Colonic mucosa (tissue), 4 donors: ENCODE measurements around the gene CACNA2D1. TPM values are rescaled to one million over a fixed set of nuclear protein-coding genes. Genes with fewer than 3 reads are reported as not detected.

ENCODE experiments used
- DNase-seq: peaks from one replicate; pipeline ENCODE4 v3.0.0-alpha.2; 2020
- H3K27ac ChIP-seq: fragments of 200-600 bp; one replicate; pipeline ENCODE4 v1.8.0; 2021
- H3K27me3 ChIP-seq: fragments of 200-600 bp; one replicate; pipeline ENCODE4 v1.8.0; 2021
- H3K36me3 ChIP-seq: fragments of 200-600 bp; one replicate; pipeline ENCODE4 v1.8.0; 2021
- H3K4me1 ChIP-seq: fragments of 200-600 bp; one replicate; pipeline ENCODE4 v1.8.0; 2021; ENCODE audit warnings: mild to moderate bottlenecking
- H3K4me3 ChIP-seq: fragments of 200-600 bp; one replicate; pipeline ENCODE4 v1.8.0; 2021
- H3K9ac ChIP-seq, 2 donors: one replicate each; pipeline ENCODE4 v1.7.0; 2013; ENCODE audit warnings: control low read depth in 2 of 2, low read depth in 2 of 2, low read length in 2 of 2
- H3K9me3 ChIP-seq: fragments of 200-600 bp; one replicate; pipeline ENCODE4 v1.8.0; 2021
- CTCF ChIP-seq: fragments of 200-600 bp; IDR thresholded peaks from one replicate; pipeline ENCODE4 v1.8.0; 2022; ENCODE audit warnings: antibody characterized with exemption, mild to moderate bottlenecking
- intact Hi-C: fragments of 100-400 bp; cut with DNase I; formaldehyde crosslinking; loops from one replicate; pipeline ENCODE4 v1.14.1; 2022
- total RNA-seq, 2 donors: library from RNA; stranded (reverse); fragmentation: NEBNext Ultra II Directional in 1 of 2; extraction: Animal tissue kit (Norgen Biotek cat#: 25700) in 1 of 2; gene quantifications; one replicate each; pipeline ENCODE4 v1.2.1, GENCODE V29; 2021
- donor health status: healthy.
- donor health status: DM: no; HTN: no; CAD: no.
- donor health status: DM: no; HTN: no; CAD: no.

The CACNA2D1 gene
- total RNA-seq, 2 donors from 2014 or later = 1.4 to 9.3 TPM

DNA sequence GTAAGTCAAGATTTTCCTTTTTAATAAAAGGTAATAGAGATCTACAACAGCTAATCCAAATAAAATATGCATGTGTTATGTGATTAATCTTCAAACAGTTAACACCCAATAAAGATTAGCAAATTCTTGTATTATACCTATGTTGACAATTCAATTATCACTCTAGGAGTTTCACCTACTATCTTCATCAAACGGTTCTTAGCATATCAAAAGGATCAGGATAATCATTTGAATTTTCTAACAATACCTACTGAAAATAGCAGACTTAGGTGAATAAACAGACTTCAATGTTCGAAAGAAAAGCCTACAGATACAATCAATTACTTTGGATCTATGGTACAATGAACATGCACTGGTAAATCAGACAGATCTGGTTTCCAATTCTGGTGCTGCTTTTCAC is 268.3 kb downstream of the CACNA2D1 start:
- no peak for DNase-seq
- no peak for TF ChIP-seq CTCF
- Histone ChIP-seq H3K9ac (no peak overlapping the region), H3K9me3 (no peaks in the 10 kb centered on the region), H3K4me3 (no peak overlapping the region), H3K4me1 (no peaks in the 10 kb centered on the region), H3K27me3 (no peaks in the 10 kb centered on the region), H3K27ac (no peak overlapping the region), H3K36me3 (no peaks in the 10 kb centered on the region)
- intact Hi-C loops = no loop called here

- TF ChIP-seq CTCF = no peak
- H3K4me3 ChIP-seq = no peak overlapping the region
- H3K4me1 ChIP-seq = no peaks in the 10 kb centered on the region
- H3K27me3 ChIP-seq = no peaks in the 10 kb centered on the region
- H3K36me3 ChIP-seq = no peaks in the 10 kb centered on the region
- no peaks in the 10 kb centered on the region for H3K9me3 ChIP-seq
- H3K9ac ChIP-seq = no peak overlapping the region
- DNase-seq = no peak
- H3K27ac ChIP-seq = no peak overlapping the region
- intact Hi-C loops = no loop called here
Measured at GRCh38 chr7:82173400-82174021, 270.1 kb downstream of the CACNA2D1 start.

GRCh38 chr7:82172881-82173280 is 270.7 kb downstream of the CACNA2D1 start:
- no peak for TF ChIP-seq CTCF
- intact Hi-C loops = no loop called here
- Histone ChIP-seq H3K9ac (no peak overlapping the region), H3K4me3 (no peak overlapping the region), H3K27ac (no peak overlapping the region), H3K27me3 (no peaks in the 10 kb centered on the region), H3K4me1 (no peaks in the 10 kb centered on the region), H3K36me3 (no peaks in the 10 kb centered on the region), H3K9me3 (no peaks in the 10 kb centered on the region)
- DNase-seq = no peak

- Histone ChIP-seq H3K4me3 (no peak overlapping the region), H3K9me3 (no peaks in the 10 kb centered on the region), H3K27ac (no peak overlapping the region), H3K9ac (no peak overlapping the region), H3K36me3 (no peaks in the 10 kb centered on the region), H3K4me1 (no peaks in the 10 kb centered on the region), H3K27me3 (no peaks in the 10 kb centered on the region)
- no peak for TF ChIP-seq CTCF
- intact Hi-C loops = no loop called here
- no peak for DNase-seq
Measured at GRCh38 chr7:82172017-82172416, 271.6 kb downstream of the CACNA2D1 start.

DNA sequence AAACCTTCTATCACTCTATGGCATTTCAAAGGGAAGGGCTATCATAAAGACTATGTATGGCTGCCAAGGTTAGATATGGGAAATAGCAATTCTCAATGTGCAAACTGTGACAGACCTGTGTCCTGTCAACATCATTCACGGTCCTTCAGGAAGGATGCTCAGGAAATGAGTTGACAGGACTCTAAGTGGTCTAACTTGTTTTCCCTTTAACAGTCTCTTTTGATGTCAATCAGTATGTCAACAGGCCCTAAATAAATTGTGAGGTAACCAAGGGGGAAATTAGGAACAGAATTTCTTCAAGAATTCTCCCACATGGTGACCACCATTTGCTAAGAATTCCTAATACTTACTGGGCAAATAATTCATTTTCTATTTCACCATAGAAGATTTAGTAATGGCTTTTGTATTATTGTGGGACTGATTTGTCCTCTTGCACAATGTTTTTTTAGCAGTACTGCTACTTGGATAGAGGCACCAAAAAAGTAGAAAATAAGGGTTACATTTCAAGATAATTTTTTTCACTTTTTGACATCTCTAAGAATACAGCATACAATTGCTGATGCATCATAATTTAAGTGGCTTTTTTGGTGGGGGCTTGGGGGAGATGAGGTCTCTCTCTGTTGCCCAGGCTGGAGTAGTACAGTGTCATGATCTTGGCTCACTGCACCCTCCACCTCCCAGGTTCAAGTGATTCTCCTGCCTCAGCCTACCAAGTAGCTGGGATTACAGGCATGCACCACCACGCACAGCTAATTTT is 275.8 kb downstream of the CACNA2D1 start:
- TF ChIP-seq CTCF = no peak
- Histone ChIP-seq H3K27ac (no peak overlapping the region), H3K36me3 (no peaks in the 10 kb centered on the region), H3K9me3 (no peaks in the 10 kb centered on the region), H3K4me3 (no peak overlapping the region), H3K27me3 (no peaks in the 10 kb centered on the region), H3K9ac (no peak overlapping the region), H3K4me1 (no peaks in the 10 kb centered on the region)
- intact Hi-C loops = no loop called here
- no peak for DNase-seq
